A549 (cell line): Measurements from ENCODE around the gene NEAT1. TPM values are rescaled to one million over a fixed set of nuclear protein-coding genes. Genes with fewer than 3 reads are reported as not detected.
A peak's percentile ranks its signal among the peaks of the same experiment; 100 is the strongest.

Experiments used
- ATAC-seq, 2 experiments: fragments of 200-7000 bp in 1 of 2; fragments of >200 bp in 1 of 2; cut with Nextera tagmentation in 1 of 2; cut with Tn5 transposase in 1 of 2; 3 replicates each; pipeline versions ENCODE4 v1.8.0 to v1.9.1; 2018 to 2020; ENCODE audit warnings: mild to moderate bottlenecking in 1 of 2, moderate library complexity in 1 of 2
- CTCF ChIA-PET: fragments of 300-600 bp; sonication (Branson Sonifier 250); formaldehyde crosslinking; extraction: SDS; loops from one replicate; lab custom pipeline; 2021; ENCODE audit warnings: antibody characterized with exemption, inconsistent platforms; lab: Yijun Ruan, JAX
- POLR2A ChIA-PET: fragments of 350-600 bp; formaldehyde crosslinking; extraction: SDS; loops from one replicate; lab custom pipeline; 2021; ENCODE audit warnings: antibody characterized with exemption, inconsistent platforms; lab: Yijun Ruan, JAX
- DNase-seq, 2 experiments: peaks; one replicate each; pipeline versions ENCODE4 v3.0.0 to v3.0.0-alpha.2; 2011 to 2016; ENCODE audit warnings: low read depth in 1 of 2, low spot score in 1 of 2
- FAIRE-seq: peaks from 2 replicates; lab custom pipeline; 2011; peaks lifted over from hg19 to GRCh38; lab: Jason Lieb, UNC
- H3K27ac ChIP-seq, 2 experiments: fragments of >200 bp; sonication (Bioruptor Twin); formaldehyde crosslinking; 3 replicates each; pipeline ENCODE4 v1.5.1; 2016 to 2017
- H3K4me1 ChIP-seq: fragments of >200 bp; sonication (Bioruptor Twin); formaldehyde crosslinking; 3 replicates; pipeline ENCODE4 v1.6.1; 2016
- H3K4me2 ChIP-seq: fragments of >200 bp; sonication (Bioruptor Twin); formaldehyde crosslinking; 3 replicates; pipeline ENCODE4 v1.6.1; 2016
- H3K4me3 ChIP-seq: fragments of >200 bp; sonication (Bioruptor Twin); formaldehyde crosslinking; 3 replicates; pipeline ENCODE4 v1.5.1; 2016
- H3K9me3 ChIP-seq: fragments of >200 bp; sonication (Bioruptor Twin); formaldehyde crosslinking; 3 replicates; pipeline ENCODE4 v1.6.1; 2016
- EHF ChIP-seq: fragments of 250-450 bp; sonication (Bioruptor Pico); IDR thresholded peaks from 2 replicates; pipeline ENCODE4 v1.5.0; 2020; ENCODE audit warnings: mild to moderate bottlenecking
- HMGXB4 ChIP-seq: fragments of 250-450 bp; sonication (Bioruptor Pico); IDR thresholded peaks from 2 replicates; pipeline ENCODE4 v1.5.0; 2021; ENCODE audit warnings: mild to moderate bottlenecking, moderate library complexity, borderline replicate concordance
- HOXB5 ChIP-seq: fragments of 250-450 bp; sonication (Bioruptor Pico); IDR thresholded peaks from 2 replicates; pipeline ENCODE4 v1.5.0; 2020; ENCODE audit warnings: mild to moderate bottlenecking, moderate library complexity
- JUN ChIP-seq, 2 experiments: fragments of >200 bp; sonication (Bioruptor Twin); formaldehyde crosslinking; IDR thresholded peaks; 2 replicates in 1 of 2; 3 replicates in 1 of 2; pipeline ENCODE4 v1.6.1; 2016 to 2017
- JUNB ChIP-seq: fragments of >200 bp; sonication (Bioruptor Twin); formaldehyde crosslinking; IDR thresholded peaks from 2 replicates; pipeline ENCODE4 v1.6.1; 2016
- KDM1A ChIP-seq: fragments of 200-600 bp; sonication (generic); IDR thresholded peaks from 2 replicates; pipeline ENCODE4 v1.6.1; 2016; ENCODE audit warnings: low read depth, mild to moderate bottlenecking
- MAX ChIP-seq: IDR thresholded peaks from 2 replicates; pipeline ENCODE4 v1.6.1; 2012
- MYC ChIP-seq: IDR thresholded peaks from 2 replicates; pipeline ENCODE4 v1.6.1; 2012; ENCODE audit warnings: mild to moderate bottlenecking, inconsistent platforms, low read length, improper control_type of control experiment, borderline replicate concordance
- NPAS2 ChIP-seq: fragments of 250-450 bp; sonication (Bioruptor Pico); IDR thresholded peaks from 2 replicates; pipeline ENCODE4 v1.8.0; 2022; ENCODE audit warnings: mild to moderate bottlenecking, moderate library complexity, borderline replicate concordance
- NR3C1 ChIP-seq: fragments of >200 bp; sonication (Bioruptor Twin); formaldehyde crosslinking; IDR thresholded peaks from 3 replicates; pipeline ENCODE4 v1.6.1; 2017
- PHF8 ChIP-seq: fragments of 200-600 bp; sonication (generic); IDR thresholded peaks from 2 replicates; pipeline ENCODE4 v1.6.1; 2016; ENCODE audit warnings: low read depth, mild to moderate bottlenecking, antibody characterized with exemption, moderate library complexity, borderline replicate concordance
- POLR2A ChIP-seq: IDR thresholded peaks from 2 replicates; pipeline ENCODE4 v1.6.1; 2012; ENCODE audit warnings: mild to moderate bottlenecking, low read length
- POLR2AphosphoS2 ChIP-seq: conservative IDR thresholded peaks from 2 replicates; pipeline ENCODE4 v1.6.1; 2012; ENCODE audit warnings: low read length, improper control_type of control experiment, inconsistent platforms
- RCOR1 ChIP-seq: fragments of 150-350 bp; IDR thresholded peaks from 2 replicates; pipeline ENCODE4 v1.6.1; 2014; ENCODE audit warnings: antibody characterized with exemption, low read length, low read depth
- RNF2 ChIP-seq: fragments of 200-600 bp; sonication (generic); IDR thresholded peaks from 2 replicates; pipeline ENCODE4 v1.6.1; 2016; ENCODE audit warnings: low read depth, mild to moderate bottlenecking, antibody characterized with exemption, moderate library complexity, borderline replicate concordance
- SMC3 ChIP-seq: fragments of >200 bp; sonication (Bioruptor Twin); formaldehyde crosslinking; IDR thresholded peaks from 3 replicates; pipeline ENCODE4 v1.6.1; 2018; ENCODE audit warnings: inconsistent platforms
- TFCP2L1 ChIP-seq: fragments of 250-450 bp; sonication (Bioruptor Pico); IDR thresholded peaks from 2 replicates; pipeline ENCODE4 v1.5.0; 2021; ENCODE audit warnings: mild to moderate bottlenecking
- TP53 ChIP-seq: fragments of 250-450 bp; sonication (Bioruptor Pico); IDR thresholded peaks from 2 replicates; pipeline ENCODE4 v1.5.0; 2021; ENCODE audit warnings: mild to moderate bottlenecking, moderate library complexity
- ZSCAN20 ChIP-seq: fragments of 250-450 bp; sonication (Bioruptor Pico); IDR thresholded peaks from 2 replicates; pipeline ENCODE4 v1.8.0; 2022; ENCODE audit warnings: mild to moderate bottlenecking, moderate library complexity
- WGBS: methylation state at CpG from one replicate; pipeline ENCODE4 v1.1.6; 2017; ENCODE audit errors: missing lambda C conversion rate; 5-methylcytosine and 5-hydroxymethylcytosine counted together
- polyA plus RNA-seq, 4 experiments: library from polyadenylated mRNA; depleted of rRNA in 3 of 4; stranded (reverse); fragments of >200 nt; fragmentation: RNase III in 1 of 4; extraction: RNeasy Plus Mini Kit Qiagen cat#74134 plus additional on column Dnase treatment in 1 of 4; gene quantifications; 2 replicates in 3 of 4; 3 replicates in 1 of 4; pipeline ENCODE4 v1.2.3, GENCODE V29; 2011 to 2017
- TF ChIP-seq, protein P1 (sequence below): IDR thresholded peaks from 2 replicates; pipeline ENCODE4 v1.6.1; 2012

NEAT1 gene
- polyA plus RNA-seq, 2 of the 4 experiments (the other 2 are of a cell fraction) = 314 to 1,223 TPM

GRCh38 chr11:65416341-65416824 lies 6.2 kb upstream of the NEAT1 start (continued):
- no peak for TF ChIP-seq HMGXB4 (CRISPR knock-in tag)
- TF ChIP-seq RNF2 = no peak
- no peak for TF ChIP-seq JUNB
- no peak for TF ChIP-seq NPAS2 (CRISPR knock-in tag)
- 0 out of 5 replicates have a peak, but pooled peaks of 1 of the 2 experiments have one; percentile 52 for TF ChIP-seq JUN (IDR thresholded peaks at IDR 0.05)
- TF ChIP-seq SMC3 = peak; percentile 96
- peak; percentile 28; the same call in 1 of the 2 replicates for TF ChIP-seq POLR2A
- TF ChIP-seq MYC = no peak; the same call in 1 of the 2 replicates
- TF ChIP-seq MAX = peak; percentile 62; the same call in 1 of the 2 replicates
- no peak for TF ChIP-seq RCOR1
- peak; percentile 79; the same call in 1 of the 2 replicates for TF ChIP-seq TFCP2L1 (CRISPR knock-in tag)

GRCh38 chr11:65416841-65417701 lies 5.5 kb upstream of the NEAT1 start:
- WGBS = 46% methylated on average over 14 of the region's 14 CpGs
- Histone ChIP-seq H3K9me3 (no peaks in the 10 kb centered on the region), H3K4me2 (peak overlapping the region; percentile 89), H3K27ac (peak overlapping the region; percentile 97 to 100), H3K4me3 (peak overlapping the region; percentile 22; the same call in 2 of the 3 replicates), H3K4me1 (peaks cover 52% of the 10 kb centered on the region)
- peak; percentile 7; the same call in 1 of the 2 replicates for TF ChIP-seq EHF
- TF ChIP-seq TFCP2L1 (CRISPR knock-in tag) = no peak
- TF ChIP-seq ZSCAN20 (CRISPR knock-in tag) = no peak
- TF ChIP-seq, protein P1, sequence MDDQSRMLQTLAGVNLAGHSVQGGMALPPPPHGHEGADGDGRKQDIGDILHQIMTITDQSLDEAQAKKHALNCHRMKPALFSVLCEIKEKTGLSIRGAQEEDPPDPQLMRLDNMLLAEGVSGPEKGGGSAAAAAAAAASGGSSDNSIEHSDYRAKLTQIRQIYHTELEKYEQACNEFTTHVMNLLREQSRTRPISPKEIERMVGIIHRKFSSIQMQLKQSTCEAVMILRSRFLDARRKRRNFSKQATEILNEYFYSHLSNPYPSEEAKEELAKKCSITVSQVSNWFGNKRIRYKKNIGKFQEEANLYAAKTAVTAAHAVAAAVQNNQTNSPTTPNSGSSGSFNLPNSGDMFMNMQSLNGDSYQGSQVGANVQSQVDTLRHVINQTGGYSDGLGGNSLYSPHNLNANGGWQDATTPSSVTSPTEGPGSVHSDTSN = no peak
- no peak for TF ChIP-seq TP53 (CRISPR knock-in tag)
- no peak for TF ChIP-seq KDM1A
- 0 out of 2 replicates have a peak, but pooled peaks have one; percentile 6 for TF ChIP-seq HOXB5 (CRISPR knock-in tag)
- no peak for TF ChIP-seq NPAS2 (CRISPR knock-in tag)
- no peak for TF ChIP-seq NR3C1
- TF ChIP-seq POLR2AphosphoS2 = peak; percentile 69; the same call in 1 of the 2 replicates
- no peak for TF ChIP-seq PHF8
- no peak for ATAC-seq
- CTCF ChIA-PET = interaction anchor here (0.6 to 17.0 kb wide), 41 partner anchors 9 to 523 kb away, joined by 3 to 208 read pairs (median 5); partner anchors contain the start of genes FRMD8, MALAT1 and SLC25A45
- no peak for FAIRE-seq
- POLR2A ChIA-PET = interaction anchor here (1.0 to 17.5 kb wide), 11 partner anchors 10 to 87 kb away, joined by 3 to 756 read pairs (median 10); partner anchors contain the start of genes MALAT1, NEAT1 and SLC25A45
- no peak for DNase-seq
